Astrocyte (in vitro differentiated cells and primary cell): ENCODE data around the gene TSG101. TPM values are rescaled to one million over a fixed set of nuclear protein-coding genes. Genes with fewer than 3 reads are reported as not detected.
A peak's percentile ranks its signal among the peaks of the same experiment; 100 is the strongest.

Experiments
- DNase-seq: peaks from one replicate; pipeline ENCODE4 v3.0.0-alpha.2; 2010; ENCODE audit warnings: low read depth
- FAIRE-seq: peaks from 2 replicates; lab custom pipeline; 2011; peaks lifted over from hg19 to GRCh38; lab: Jason Lieb, UNC
- H2AFZ ChIP-seq: 2 replicates; pipeline ENCODE4 v1.6.0; 2012; ENCODE audit warnings: low read depth, low read length, inconsistent platforms
- H3K27ac ChIP-seq: 2 replicates; pipeline ENCODE4 v1.5.1; 2011; ENCODE audit warnings: low read depth, low read length, inconsistent platforms
- H3K27me3 ChIP-seq: 2 replicates; pipeline ENCODE4 v1.6.0; 2011; ENCODE audit warnings: low read length, inconsistent platforms; ENCODE audit not compliant: insufficient read depth
- H3K36me3 ChIP-seq: 2 replicates; pipeline ENCODE4 v1.5.1; 2011; ENCODE audit warnings: low read length, inconsistent platforms; ENCODE audit not compliant: insufficient read depth
- H3K4me1 ChIP-seq: 2 replicates; pipeline ENCODE4 v1.5.1; 2011; ENCODE audit warnings: low read length, inconsistent platforms; ENCODE audit not compliant: insufficient read depth
- H3K4me2 ChIP-seq: 2 replicates; pipeline ENCODE4 v1.6.0; 2012; ENCODE audit warnings: low read length, inconsistent platforms
- H3K4me3 ChIP-seq: 2 replicates; pipeline ENCODE4 v1.5.1; 2011; ENCODE audit warnings: low read depth, mild to moderate bottlenecking, low read length, inconsistent platforms; ENCODE audit not compliant: insufficient read depth
- H3K79me2 ChIP-seq: 2 replicates; pipeline ENCODE4 v1.6.0; 2012; ENCODE audit warnings: mild to moderate bottlenecking, low read length, inconsistent platforms; ENCODE audit not compliant: insufficient read depth
- H3K9ac ChIP-seq: 2 replicates; pipeline ENCODE4 v1.6.0; 2012; ENCODE audit warnings: mild to moderate bottlenecking, low read length, inconsistent platforms
- H3K9me3 ChIP-seq: 2 replicates; pipeline ENCODE4 v1.5.1; 2012; ENCODE audit warnings: low read depth, mild to moderate bottlenecking, low read length, inconsistent platforms; ENCODE audit not compliant: insufficient read depth
- H4K20me1 ChIP-seq: 2 replicates; pipeline ENCODE4 v1.6.0; 2012; ENCODE audit warnings: low read length, inconsistent platforms; ENCODE audit not compliant: insufficient read depth
- H3K27ac Mint-ChIP-seq: one replicate; pipeline ENCODE4 v1.8.0; 2021; ENCODE audit warnings: mild to moderate bottlenecking, mixed read lengths; ENCODE audit not compliant: unreplicated experiment
- H3K27me3 Mint-ChIP-seq: one replicate; pipeline ENCODE4 v1.8.0; 2021; ENCODE audit warnings: low read depth, mixed read lengths; ENCODE audit not compliant: unreplicated experiment
- H3K36me3 Mint-ChIP-seq: one replicate; pipeline ENCODE4 v1.8.0; 2021; ENCODE audit warnings: low read depth, mixed read lengths; ENCODE audit not compliant: unreplicated experiment
- H3K4me1 Mint-ChIP-seq: one replicate; pipeline ENCODE4 v1.8.0; 2021; ENCODE audit warnings: low read depth, mixed read lengths; ENCODE audit not compliant: unreplicated experiment
- H3K4me3 Mint-ChIP-seq: one replicate; pipeline ENCODE4 v1.8.0; 2021; ENCODE audit warnings: mild to moderate bottlenecking, moderate library complexity, mixed read lengths; ENCODE audit not compliant: unreplicated experiment
- H3K9me3 Mint-ChIP-seq: one replicate; pipeline ENCODE4 v1.8.0; 2021; ENCODE audit warnings: mild to moderate bottlenecking, mixed read lengths; ENCODE audit not compliant: unreplicated experiment
- CTCF ChIP-seq: IDR thresholded peaks from 2 replicates; pipeline ENCODE4 v1.5.1; 2011; ENCODE audit warnings: low read depth, mild to moderate bottlenecking, inconsistent platforms, low read length, moderate library complexity; ENCODE audit not compliant: insufficient read depth
- EZH2 ChIP-seq: IDR thresholded peaks from 2 replicates; pipeline ENCODE4 v1.6.1; 2012; ENCODE audit warnings: mild to moderate bottlenecking, low read length, inconsistent platforms; ENCODE audit not compliant: insufficient read depth
- total RNA-seq: library from RNA; stranded (reverse); gene quantifications from 2 replicates; pipeline ENCODE4 v1.2.1, GENCODE V29; 2021

TSG101 gene
- total RNA-seq, 1 donor from 2014 or later = 53.1 TPM

GRCh38 chr11:18522388-18522787 lies 4.4 kb downstream of the TSG101 start:
- Histone ChIP-seq H3K9ac (no peak overlapping the region), H3K27me3 (no peaks in the 10 kb centered on the region), H2AFZ (no peak overlapping the region), H3K4me2 (no peak overlapping the region), H3K4me3 (no peak overlapping the region), H3K79me2 (peaks cover 86% of the 10 kb centered on the region), H3K27ac (no peak overlapping the region), H3K36me3 (no peaks in the 10 kb centered on the region), H3K9me3 (no peaks in the 10 kb centered on the region), H4K20me1 (peaks cover 22% of the 10 kb centered on the region), H3K4me1 (peaks cover 7% of the 10 kb centered on the region)
- H3K27ac Mint-ChIP-seq = no peak overlapping the region
- H3K27me3 Mint-ChIP-seq = no peaks in the 10 kb centered on the region
- H3K4me3 Mint-ChIP-seq = no peak overlapping the region
- DNase-seq = no peak
- H3K4me1 Mint-ChIP-seq = no peaks in the 10 kb centered on the region
- TF ChIP-seq EZH2 = no peak
- TF ChIP-seq CTCF = peak; percentile 3
- no peaks in the 10 kb centered on the region for H3K9me3 Mint-ChIP-seq
- H3K36me3 Mint-ChIP-seq = peaks cover 2% of the 10 kb centered on the region
- FAIRE-seq = no peak

- H3K4me1 Mint-ChIP-seq = no peaks in the 10 kb centered on the region
- Histone ChIP-seq H3K9ac (no peak overlapping the region), H3K4me1 (peaks cover 3% of the 10 kb centered on the region), H3K79me2 (peaks cover 75% of the 10 kb centered on the region), H3K4me2 (no peak overlapping the region), H3K4me3 (no peak overlapping the region), H4K20me1 (peaks cover 22% of the 10 kb centered on the region), H3K9me3 (no peaks in the 10 kb centered on the region), H2AFZ (no peak overlapping the region), H3K27me3 (no peaks in the 10 kb centered on the region), H3K27ac (no peak overlapping the region), H3K36me3 (no peaks in the 10 kb centered on the region)
- no peak overlapping the region for H3K4me3 Mint-ChIP-seq
- H3K9me3 Mint-ChIP-seq = no peaks in the 10 kb centered on the region
- H3K27ac Mint-ChIP-seq = no peak overlapping the region
- TF ChIP-seq CTCF (no peak), EZH2 (no peak)
- no peaks in the 10 kb centered on the region for H3K27me3 Mint-ChIP-seq
- DNase-seq (no peak), FAIRE-seq (no peak)
- peaks cover 2% of the 10 kb centered on the region for H3K36me3 Mint-ChIP-seq
These were observed 5.6 kb downstream of the TSG101 start for GRCh38 chr11:18521122-18521521.

DNA sequence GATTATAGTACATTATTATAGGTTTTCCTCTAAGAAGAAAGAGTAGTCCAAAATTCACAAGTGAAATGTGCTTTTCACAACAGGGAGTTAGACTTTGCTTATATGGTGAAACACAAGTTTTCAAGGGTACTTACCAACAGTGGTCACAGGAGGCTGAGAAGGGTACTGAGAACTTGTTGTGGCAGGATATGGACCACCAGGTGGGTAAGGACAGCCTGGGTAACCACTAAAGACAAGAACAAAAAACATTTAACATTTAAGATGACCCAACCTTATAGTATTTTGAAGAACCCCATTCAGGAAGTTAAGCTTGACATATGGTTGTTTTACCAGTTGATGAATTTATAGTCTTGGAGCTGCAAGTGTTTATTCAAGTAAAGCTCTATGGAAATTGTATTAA lies 24.4 kb downstream of the TSG101 start:
- H3K4me3 Mint-ChIP-seq = no peak overlapping the region
- no peaks in the 10 kb centered on the region for H3K27me3 ChIP-seq

More for the DNA sequence above, 24.4 kb downstream of the TSG101 start:
- Histone ChIP-seq H3K9me3 (no peaks in the 10 kb centered on the region), H3K36me3 (peaks cover 31% of the 10 kb centered on the region), H4K20me1 (no peaks in the 10 kb centered on the region), H3K27ac (no peak overlapping the region), H3K4me3 (no peak overlapping the region), H3K79me2 (no peaks in the 10 kb centered on the region), H3K9ac (no peak overlapping the region), H3K4me2 (no peak overlapping the region), H2AFZ (no peak overlapping the region), H3K4me1 (no peaks in the 10 kb centered on the region)
- DNase-seq = no peak
- Mint-ChIP-seq H3K9me3 (no peaks in the 10 kb centered on the region), H3K36me3 (peaks cover 14% of the 10 kb centered on the region), H3K27ac (no peak overlapping the region), H3K27me3 (no peaks in the 10 kb centered on the region), H3K4me1 (peaks cover 3% of the 10 kb centered on the region)
- no peak for FAIRE-seq
- no peak for TF ChIP-seq CTCF
- no peak for TF ChIP-seq EZH2
